Type B pancreatic cell (in vitro differentiated cells): ENCODE measurements around the gene JAZF1. TPM values are rescaled to one million over a fixed set of nuclear protein-coding genes. Genes with fewer than 3 reads are reported as not detected.
A peak's percentile ranks its signal among the peaks of the same experiment; 100 is the strongest.

Source experiments
- DNase-seq: peaks from one replicate; pipeline ENCODE4 v3.0.0; 2021; ENCODE audit warnings: mixed read lengths; ENCODE audit not compliant: unreplicated experiment; ENCODE audit errors: extremely low spot score
- H3K27ac Mint-ChIP-seq: 2 replicates; pipeline ENCODE4 v1.8.0; 2021; ENCODE audit warnings: mild to moderate bottlenecking, mixed read lengths
- H3K27me3 Mint-ChIP-seq: 2 replicates; pipeline ENCODE4 v1.8.0; 2021; ENCODE audit warnings: mixed read lengths
- H3K36me3 Mint-ChIP-seq: 2 replicates; pipeline ENCODE4 v1.8.0; 2021; ENCODE audit warnings: mixed read lengths
- H3K4me1 Mint-ChIP-seq: one replicate; pipeline ENCODE4 v1.8.0; 2021; ENCODE audit warnings: mixed read lengths; ENCODE audit not compliant: unreplicated experiment
- H3K4me3 Mint-ChIP-seq: 2 replicates; pipeline ENCODE4 v1.8.0; 2021; ENCODE audit warnings: mild to moderate bottlenecking, mixed read lengths
- H3K9me3 Mint-ChIP-seq: 2 replicates; pipeline ENCODE4 v1.8.0; 2021; ENCODE audit warnings: mixed read lengths
- long read RNA-seq: library from polyadenylated mRNA; unstranded; transcript quantifications from one replicate; pipeline ENCODE4 v2.0.0, GENCODE V29; 2020
- total RNA-seq: library from RNA; stranded (reverse); gene quantifications from 2 replicates; pipeline ENCODE4 v1.2.1, GENCODE V29; 2021; ENCODE audit warnings: low replicate concordance
- TF ChIP-seq, protein P1 (sequence below): fragments of 200-600 bp; sonication (generic); conservative IDR thresholded peaks from 2 replicates; pipeline ENCODE4 v1.5.0; 2021; ENCODE audit warnings: antibody characterized with exemption, mild to moderate bottlenecking

Gene JAZF1
- total RNA-seq = 3.9 and 4.9 TPM in 2 replicates
- long read RNA-seq, partial matches to known transcripts = 2 of 4 reads
- long read RNA-seq, other reads (novel, unspliced or antisense) = 2 of 4 reads

- DNase-seq = peak; percentile 74
- Mint-ChIP-seq H3K4me3 (peak within 1 kb of the TSS; percentile 96), H3K4me1 (peaks cover 8% of the 10 kb centered on the region), H3K27me3 (peaks cover 51% of the 10 kb centered on the region), H3K36me3 (no peaks in the 10 kb centered on the region), H3K27ac (peak within 1 kb of the TSS; percentile 93), H3K9me3 (no peaks in the 10 kb centered on the region)
- TF ChIP-seq, protein P1, sequence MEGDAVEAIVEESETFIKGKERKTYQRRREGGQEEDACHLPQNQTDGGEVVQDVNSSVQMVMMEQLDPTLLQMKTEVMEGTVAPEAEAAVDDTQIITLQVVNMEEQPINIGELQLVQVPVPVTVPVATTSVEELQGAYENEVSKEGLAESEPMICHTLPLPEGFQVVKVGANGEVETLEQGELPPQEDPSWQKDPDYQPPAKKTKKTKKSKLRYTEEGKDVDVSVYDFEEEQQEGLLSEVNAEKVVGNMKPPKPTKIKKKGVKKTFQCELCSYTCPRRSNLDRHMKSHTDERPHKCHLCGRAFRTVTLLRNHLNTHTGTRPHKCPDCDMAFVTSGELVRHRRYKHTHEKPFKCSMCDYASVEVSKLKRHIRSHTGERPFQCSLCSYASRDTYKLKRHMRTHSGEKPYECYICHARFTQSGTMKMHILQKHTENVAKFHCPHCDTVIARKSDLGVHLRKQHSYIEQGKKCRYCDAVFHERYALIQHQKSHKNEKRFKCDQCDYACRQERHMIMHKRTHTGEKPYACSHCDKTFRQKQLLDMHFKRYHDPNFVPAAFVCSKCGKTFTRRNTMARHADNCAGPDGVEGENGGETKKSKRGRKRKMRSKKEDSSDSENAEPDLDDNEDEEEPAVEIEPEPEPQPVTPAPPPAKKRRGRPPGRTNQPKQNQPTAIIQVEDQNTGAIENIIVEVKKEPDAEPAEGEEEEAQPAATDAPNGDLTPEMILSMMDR = no peak
These were observed at the start of gene JAZF1 for GRCh38 chr7:28180364-28181147. TSS of gene JAZF1 (minus strand) at chr7:28180795.

DNA sequence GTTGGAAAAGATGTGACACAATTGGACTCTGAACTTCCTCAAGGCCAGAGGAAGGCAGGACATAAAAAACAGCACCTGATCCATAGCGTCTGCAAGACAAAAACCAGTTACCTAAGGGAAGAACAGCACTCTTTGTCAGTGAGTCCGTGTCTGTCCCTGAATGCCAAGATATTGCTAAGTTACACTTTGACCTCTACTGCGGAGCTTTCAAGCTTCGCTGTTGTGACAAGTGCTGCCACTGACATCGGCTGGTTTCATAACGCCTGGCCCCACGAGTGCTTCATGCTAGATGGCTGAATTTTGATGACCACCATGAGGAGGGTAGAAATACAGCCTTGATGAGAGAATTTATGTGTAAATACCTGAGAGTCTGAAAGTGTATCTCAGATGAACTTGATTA lies 49.7 kb upstream of the JAZF1 start:
- peaks cover 4% of the 10 kb centered on the region for H3K9me3 Mint-ChIP-seq
- no peak overlapping the region for H3K4me3 Mint-ChIP-seq
- no peak for DNase-seq
- no peaks in the 10 kb centered on the region for H3K27me3 Mint-ChIP-seq
- TF ChIP-seq, protein P1 = no peak
- H3K27ac Mint-ChIP-seq = no peak overlapping the region
- H3K36me3 Mint-ChIP-seq = no peaks in the 10 kb centered on the region
- H3K4me1 Mint-ChIP-seq = no peaks in the 10 kb centered on the region

DNA sequence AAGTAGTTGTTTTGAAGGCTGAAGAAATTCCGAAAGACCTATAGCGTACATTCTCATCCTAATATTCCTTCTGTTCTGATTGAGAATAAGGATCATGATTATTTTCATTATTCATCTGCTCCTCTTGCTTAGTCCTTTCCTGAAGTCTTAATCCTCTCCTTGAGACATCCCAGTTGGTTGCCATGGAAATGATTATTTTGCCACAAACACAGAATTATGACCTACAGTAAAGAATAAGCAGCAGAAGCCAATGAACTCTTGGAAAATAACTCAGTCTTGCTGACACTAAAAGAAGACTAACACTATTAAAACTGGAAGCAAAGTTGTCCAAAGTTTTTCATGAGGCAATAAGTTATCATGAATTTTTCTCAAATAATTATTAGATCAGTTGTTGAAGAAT lies 47.8 kb upstream of the JAZF1 start:
- Mint-ChIP-seq H3K9me3 (peaks cover 4% of the 10 kb centered on the region), H3K4me1 (no peaks in the 10 kb centered on the region), H3K27ac (no peak overlapping the region), H3K36me3 (no peaks in the 10 kb centered on the region), H3K27me3 (no peaks in the 10 kb centered on the region), H3K4me3 (no peak overlapping the region)
- TF ChIP-seq, protein P1 = no peak
- no peak for DNase-seq

GRCh38 chr7:28226003-28226402 lies 45.4 kb upstream of the JAZF1 start:
- Mint-ChIP-seq H3K27ac (no peak overlapping the region), H3K9me3 (peaks cover 4% of the 10 kb centered on the region), H3K27me3 (no peaks in the 10 kb centered on the region), H3K4me1 (no peaks in the 10 kb centered on the region), H3K4me3 (no peak overlapping the region), H3K36me3 (no peaks in the 10 kb centered on the region)
- DNase-seq = no peak
- TF ChIP-seq, protein P1 = no peak

DNA sequence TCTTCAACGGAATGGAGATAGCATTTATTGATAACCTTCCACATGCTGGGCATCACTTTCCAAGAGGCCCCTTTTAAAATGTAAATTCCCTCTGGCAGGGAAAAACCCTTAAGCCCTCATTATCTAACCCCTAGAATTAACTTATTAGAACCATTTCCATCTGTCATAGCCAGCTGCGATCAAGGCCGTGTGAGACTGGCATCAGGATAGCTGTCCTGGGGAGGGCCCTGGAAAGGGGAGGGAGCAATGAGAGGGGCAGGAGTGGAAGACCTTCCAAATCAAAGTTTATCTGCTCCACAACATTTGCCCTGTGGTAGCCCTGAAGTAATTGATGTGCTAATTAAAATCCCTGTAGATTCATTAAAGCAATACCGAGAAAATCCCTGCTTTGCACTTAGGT lies 45.0 kb upstream of the JAZF1 start:
- H3K9me3 Mint-ChIP-seq = peaks cover 4% of the 10 kb centered on the region
- no peak overlapping the region for H3K27ac Mint-ChIP-seq
- no peak for DNase-seq
- TF ChIP-seq, protein P1 = no peak
- H3K4me3 Mint-ChIP-seq = no peak overlapping the region
- H3K27me3 Mint-ChIP-seq = no peaks in the 10 kb centered on the region
- no peaks in the 10 kb centered on the region for H3K4me1 Mint-ChIP-seq
- H3K36me3 Mint-ChIP-seq = no peaks in the 10 kb centered on the region
